ENCODE measurements around the gene TBCD. TPM values are rescaled to one million over a fixed set of nuclear protein-coding genes. Genes with fewer than 3 reads are reported as not detected.

TBCD gene
- total RNA-seq, 1 experiment from 2014 or later = 173 TPM

DNA sequence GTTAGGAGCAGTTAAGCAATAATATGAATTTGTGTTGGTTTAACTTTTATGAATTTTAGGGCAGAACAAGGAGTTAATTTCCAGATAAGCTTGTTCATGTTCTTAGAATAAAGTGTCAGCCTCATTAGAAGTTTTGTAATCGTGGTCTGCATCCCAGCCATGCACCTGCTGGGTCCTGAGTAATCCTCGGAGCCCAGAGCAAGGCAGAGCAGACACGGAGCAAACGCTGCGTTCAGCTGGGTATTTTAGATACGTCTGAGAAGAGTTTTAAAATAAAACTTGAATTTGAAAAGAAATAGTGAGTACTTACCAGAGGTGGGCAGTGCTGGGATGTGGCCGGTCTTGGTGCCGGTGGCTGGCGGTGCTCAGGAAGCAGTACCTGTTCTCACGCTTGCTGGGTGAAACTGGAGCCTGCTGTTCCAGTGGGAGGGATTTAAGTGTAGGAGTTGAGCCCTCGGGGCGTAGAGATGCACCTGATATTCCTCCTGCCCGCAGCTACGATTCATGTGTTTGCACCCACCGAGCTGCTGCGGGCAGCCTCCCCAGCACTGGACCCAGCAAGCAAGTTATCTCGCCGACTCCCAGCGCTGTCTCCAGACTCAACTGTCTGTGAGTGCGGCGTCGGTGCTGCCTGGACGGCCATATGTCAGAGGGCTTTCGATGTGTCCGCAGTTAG, 87.9 kb downstream of the TBCD start, which contains the start of gene ZNF750:
Gene ZNF750 (minus strand): TSS at position 406 of the 676 bp plus-strand sequence. CDS start 7,568 bp downstream, outside the sequence.
- peak within 1 kb of the TSS; percentile 94 for H3K27ac Mint-ChIP-seq
- H3K27me3 Mint-ChIP-seq (ENCODE audit: low read depth) = no peaks in the 10 kb centered on the region
- H3K36me3 Mint-ChIP-seq = peaks cover 10% of the 10 kb centered on the region; the same call in 1 of the 2 replicates
- peak; percentile 31 for DNase-seq (ENCODE audit: low spot score)
- H3K4me1 Mint-ChIP-seq = peaks cover 59% of the 10 kb centered on the region
- CTCF ChIA-PET = interaction anchor here (1.0 to 1.3 kb wide), 3 partner anchors 19 to 171 kb away, joined by 3 to 5 read pairs (median 4); no protein-coding TSS in a partner anchor
- H3K9me3 Mint-ChIP-seq = no peaks in the 10 kb centered on the region
- POLR2A ChIA-PET = no interaction called here
- TF ChIP-seq IRF2 (CRISPR knock-in tag; IDR thresholded peaks at IDR 0.05; ENCODE audit: borderline replicate concordance, low read depth) (no peak), JUN (CRISPR knock-in tag; IDR thresholded peaks at IDR 0.05) (no peak), CREM (CRISPR knock-in tag; IDR thresholded peaks at IDR 0.05) (no peak), NR3C1 (CRISPR knock-in tag; conservative IDR thresholded peaks at IDR 0.05; ENCODE audit: low read depth) (no peak), NFE2L1 (CRISPR knock-in tag; IDR thresholded peaks at IDR 0.05) (no peak)
- peak; percentile 38 for ATAC-seq
- no peak within 1 kb of the TSS for H3K4me3 Mint-ChIP-seq

DNA sequence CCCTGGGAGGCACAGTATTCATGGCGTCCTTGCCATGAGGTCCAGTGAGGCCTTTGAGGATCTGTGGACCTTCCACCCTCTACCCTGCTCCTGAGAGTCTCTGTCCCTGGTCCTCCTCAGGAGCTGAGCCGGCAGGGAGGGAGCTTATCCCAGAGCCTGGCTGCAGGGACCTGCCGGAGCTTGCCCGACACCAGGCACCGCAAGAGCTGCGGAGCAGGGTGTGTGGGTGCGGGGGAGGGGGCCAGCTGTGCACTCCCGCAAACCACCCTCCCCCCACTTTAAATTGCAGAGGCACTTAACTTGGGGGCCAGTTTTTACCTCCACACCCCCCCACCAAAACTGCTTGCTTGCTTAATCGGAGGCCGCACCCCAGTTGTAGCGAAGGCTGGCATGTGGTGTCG, 88.6 kb downstream of the TBCD start:
- Mint-ChIP-seq H3K27ac (peak overlapping the region; percentile 94; the same call in 1 of the 2 replicates), H3K9me3 (no peaks in the 10 kb centered on the region), H3K36me3 (peaks cover 10% of the 10 kb centered on the region; the same call in 1 of the 2 replicates), H3K27me3 (ENCODE audit: low read depth) (no peaks in the 10 kb centered on the region), H3K4me3 (no peak overlapping the region), H3K4me1 (peaks cover 55% of the 10 kb centered on the region)
- ATAC-seq = peak; percentile 63
- ChIA-PET POLR2A (no interaction called here), CTCF (interaction anchor here (0.8 to 1.3 kb wide), 6 partner anchors 9 to 172 kb away, joined by 3 to 5 read pairs (median 3); no protein-coding TSS in a partner anchor)
- DNase-seq (ENCODE audit: low spot score) = peak; percentile 36
- no peak for TF ChIP-seq KAT7 (CRISPR knock-in tag; IDR thresholded peaks at IDR 0.05; ENCODE audit: borderline replicate concordance)
- TF ChIP-seq, protein P1, sequence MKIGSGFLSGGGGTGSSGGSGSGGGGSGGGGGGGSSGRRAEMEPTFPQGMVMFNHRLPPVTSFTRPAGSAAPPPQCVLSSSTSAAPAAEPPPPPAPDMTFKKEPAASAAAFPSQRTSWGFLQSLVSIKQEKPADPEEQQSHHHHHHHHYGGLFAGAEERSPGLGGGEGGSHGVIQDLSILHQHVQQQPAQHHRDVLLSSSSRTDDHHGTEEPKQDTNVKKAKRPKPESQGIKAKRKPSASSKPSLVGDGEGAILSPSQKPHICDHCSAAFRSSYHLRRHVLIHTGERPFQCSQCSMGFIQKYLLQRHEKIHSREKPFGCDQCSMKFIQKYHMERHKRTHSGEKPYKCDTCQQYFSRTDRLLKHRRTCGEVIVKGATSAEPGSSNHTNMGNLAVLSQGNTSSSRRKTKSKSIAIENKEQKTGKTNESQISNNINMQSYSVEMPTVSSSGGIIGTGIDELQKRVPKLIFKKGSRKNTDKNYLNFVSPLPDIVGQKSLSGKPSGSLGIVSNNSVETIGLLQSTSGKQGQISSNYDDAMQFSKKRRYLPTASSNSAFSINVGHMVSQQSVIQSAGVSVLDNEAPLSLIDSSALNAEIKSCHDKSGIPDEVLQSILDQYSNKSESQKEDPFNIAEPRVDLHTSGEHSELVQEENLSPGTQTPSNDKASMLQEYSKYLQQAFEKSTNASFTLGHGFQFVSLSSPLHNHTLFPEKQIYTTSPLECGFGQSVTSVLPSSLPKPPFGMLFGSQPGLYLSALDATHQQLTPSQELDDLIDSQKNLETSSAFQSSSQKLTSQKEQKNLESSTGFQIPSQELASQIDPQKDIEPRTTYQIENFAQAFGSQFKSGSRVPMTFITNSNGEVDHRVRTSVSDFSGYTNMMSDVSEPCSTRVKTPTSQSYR (CRISPR knock-in tag; IDR thresholded peaks at IDR 0.05) = peak; percentile 25; the same call in 1 of the 2 replicates

DNA sequence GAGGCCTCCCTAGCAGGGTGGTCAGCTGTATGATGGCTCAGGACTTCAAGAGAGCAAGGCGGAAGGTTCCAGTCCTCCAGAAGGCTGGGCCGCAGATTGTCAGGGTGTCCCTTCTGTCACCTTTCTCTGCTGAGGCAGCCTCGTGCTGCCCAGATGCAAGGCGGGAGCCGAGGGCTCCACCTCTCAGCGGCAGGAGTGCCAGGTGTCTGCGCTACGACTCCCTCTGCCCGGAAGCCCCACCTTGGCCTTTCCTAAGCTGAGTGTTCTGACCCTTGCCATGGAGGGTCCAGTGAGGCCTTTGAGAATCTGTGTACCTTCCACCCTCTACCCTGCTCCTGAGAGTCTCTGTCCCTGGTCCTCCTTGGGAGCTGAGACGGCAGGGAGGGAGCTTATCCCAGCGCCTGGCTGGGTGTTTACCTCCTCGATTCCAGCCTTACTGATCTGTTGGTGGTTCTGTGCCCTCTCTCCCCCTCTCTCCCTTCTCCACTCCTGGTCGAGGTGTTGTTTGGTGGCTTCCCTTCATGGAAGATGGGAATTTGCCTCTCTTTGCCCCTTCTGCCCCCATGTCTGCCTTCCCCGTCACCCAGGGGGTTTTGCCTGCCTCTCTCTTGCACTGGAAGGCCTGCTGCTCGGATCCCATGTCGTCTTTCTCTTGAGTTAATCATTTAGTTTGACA, 90.2 kb downstream of the TBCD start:
- CTCF ChIA-PET = interaction anchor here (1.3 kb wide), 1 partner anchor 56 kb away, joined by 3 read pairs; no protein-coding TSS in a partner anchor
- TF ChIP-seq, protein P2, sequence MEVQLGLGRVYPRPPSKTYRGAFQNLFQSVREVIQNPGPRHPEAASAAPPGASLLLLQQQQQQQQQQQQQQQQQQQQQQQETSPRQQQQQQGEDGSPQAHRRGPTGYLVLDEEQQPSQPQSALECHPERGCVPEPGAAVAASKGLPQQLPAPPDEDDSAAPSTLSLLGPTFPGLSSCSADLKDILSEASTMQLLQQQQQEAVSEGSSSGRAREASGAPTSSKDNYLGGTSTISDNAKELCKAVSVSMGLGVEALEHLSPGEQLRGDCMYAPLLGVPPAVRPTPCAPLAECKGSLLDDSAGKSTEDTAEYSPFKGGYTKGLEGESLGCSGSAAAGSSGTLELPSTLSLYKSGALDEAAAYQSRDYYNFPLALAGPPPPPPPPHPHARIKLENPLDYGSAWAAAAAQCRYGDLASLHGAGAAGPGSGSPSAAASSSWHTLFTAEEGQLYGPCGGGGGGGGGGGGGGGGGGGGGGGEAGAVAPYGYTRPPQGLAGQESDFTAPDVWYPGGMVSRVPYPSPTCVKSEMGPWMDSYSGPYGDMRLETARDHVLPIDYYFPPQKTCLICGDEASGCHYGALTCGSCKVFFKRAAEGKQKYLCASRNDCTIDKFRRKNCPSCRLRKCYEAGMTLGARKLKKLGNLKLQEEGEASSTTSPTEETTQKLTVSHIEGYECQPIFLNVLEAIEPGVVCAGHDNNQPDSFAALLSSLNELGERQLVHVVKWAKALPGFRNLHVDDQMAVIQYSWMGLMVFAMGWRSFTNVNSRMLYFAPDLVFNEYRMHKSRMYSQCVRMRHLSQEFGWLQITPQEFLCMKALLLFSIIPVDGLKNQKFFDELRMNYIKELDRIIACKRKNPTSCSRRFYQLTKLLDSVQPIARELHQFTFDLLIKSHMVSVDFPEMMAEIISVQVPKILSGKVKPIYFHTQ (CRISPR knock-in tag; IDR thresholded peaks at IDR 0.05) = no peak
- TF ChIP-seq, protein P3, sequence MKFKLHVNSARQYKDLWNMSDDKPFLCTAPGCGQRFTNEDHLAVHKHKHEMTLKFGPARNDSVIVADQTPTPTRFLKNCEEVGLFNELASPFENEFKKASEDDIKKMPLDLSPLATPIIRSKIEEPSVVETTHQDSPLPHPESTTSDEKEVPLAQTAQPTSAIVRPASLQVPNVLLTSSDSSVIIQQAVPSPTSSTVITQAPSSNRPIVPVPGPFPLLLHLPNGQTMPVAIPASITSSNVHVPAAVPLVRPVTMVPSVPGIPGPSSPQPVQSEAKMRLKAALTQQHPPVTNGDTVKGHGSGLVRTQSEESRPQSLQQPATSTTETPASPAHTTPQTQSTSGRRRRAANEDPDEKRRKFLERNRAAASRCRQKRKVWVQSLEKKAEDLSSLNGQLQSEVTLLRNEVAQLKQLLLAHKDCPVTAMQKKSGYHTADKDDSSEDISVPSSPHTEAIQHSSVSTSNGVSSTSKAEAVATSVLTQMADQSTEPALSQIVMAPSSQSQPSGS (CRISPR knock-in tag; IDR thresholded peaks at IDR 0.05; ENCODE audit: borderline replicate concordance, low read depth) = no peak
- TF ChIP-seq ESRRA (CRISPR knock-in tag; IDR thresholded peaks at IDR 0.05; ENCODE audit: borderline replicate concordance) (no peak), EMX1 (CRISPR knock-in tag; IDR thresholded peaks at IDR 0.05) (no peak), TP53 (CRISPR knock-in tag; IDR thresholded peaks at IDR 0.05) (no peak), ZNF138 (CRISPR knock-in tag; conservative IDR thresholded peaks at IDR 0.05) (no peak), OVOL2 (CRISPR knock-in tag; IDR thresholded peaks at IDR 0.05; ENCODE audit: borderline replicate concordance) (no peak), ETV6 (CRISPR knock-in tag; IDR thresholded peaks at IDR 0.05) (no peak), JUN (CRISPR knock-in tag; IDR thresholded peaks at IDR 0.05) (no peak), FOXJ3 (CRISPR knock-in tag; IDR thresholded peaks at IDR 0.05; ENCODE audit: borderline replicate concordance) (no peak)
- TF ChIP-seq, protein P4, sequence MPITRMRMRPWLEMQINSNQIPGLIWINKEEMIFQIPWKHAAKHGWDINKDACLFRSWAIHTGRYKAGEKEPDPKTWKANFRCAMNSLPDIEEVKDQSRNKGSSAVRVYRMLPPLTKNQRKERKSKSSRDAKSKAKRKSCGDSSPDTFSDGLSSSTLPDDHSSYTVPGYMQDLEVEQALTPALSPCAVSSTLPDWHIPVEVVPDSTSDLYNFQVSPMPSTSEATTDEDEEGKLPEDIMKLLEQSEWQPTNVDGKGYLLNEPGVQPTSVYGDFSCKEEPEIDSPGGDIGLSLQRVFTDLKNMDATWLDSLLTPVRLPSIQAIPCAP (CRISPR knock-in tag; IDR thresholded peaks at IDR 0.05) = no peak
- TF ChIP-seq, protein P5, sequence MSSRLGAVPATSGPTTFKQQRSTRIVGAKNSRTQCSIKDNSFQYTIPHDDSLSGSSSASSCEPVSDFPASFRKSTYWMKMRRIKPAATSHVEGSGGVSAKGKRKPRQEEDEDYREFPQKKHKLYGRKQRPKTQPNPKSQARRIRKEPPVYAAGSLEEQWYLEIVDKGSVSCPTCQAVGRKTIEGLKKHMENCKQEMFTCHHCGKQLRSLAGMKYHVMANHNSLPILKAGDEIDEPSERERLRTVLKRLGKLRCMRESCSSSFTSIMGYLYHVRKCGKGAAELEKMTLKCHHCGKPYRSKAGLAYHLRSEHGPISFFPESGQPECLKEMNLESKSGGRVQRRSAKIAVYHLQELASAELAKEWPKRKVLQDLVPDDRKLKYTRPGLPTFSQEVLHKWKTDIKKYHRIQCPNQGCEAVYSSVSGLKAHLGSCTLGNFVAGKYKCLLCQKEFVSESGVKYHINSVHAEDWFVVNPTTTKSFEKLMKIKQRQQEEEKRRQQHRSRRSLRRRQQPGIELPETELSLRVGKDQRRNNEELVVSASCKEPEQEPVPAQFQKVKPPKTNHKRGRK (CRISPR knock-in tag; IDR thresholded peaks at IDR 0.05; ENCODE audit: borderline replicate concordance) = no peak
- POLR2A ChIA-PET = no interaction called here
- H3K36me3 Mint-ChIP-seq = peaks cover 9% of the 10 kb centered on the region
- DNase-seq (ENCODE audit: low spot score) (no peak), ATAC-seq (no peak)
- H3K27me3 Mint-ChIP-seq (ENCODE audit: low read depth) = no peaks in the 10 kb centered on the region
- H3K9me3 Mint-ChIP-seq = no peaks in the 10 kb centered on the region
- H3K4me3 Mint-ChIP-seq = no peak overlapping the region
- peaks cover 40% of the 10 kb centered on the region for H3K4me1 Mint-ChIP-seq
- H3K27ac Mint-ChIP-seq = peak overlapping the region; percentile 85
